HCT116 (cell line): Measurements from ENCODE around the gene COX8A. TPM values are rescaled to one million over a fixed set of nuclear protein-coding genes. Genes with fewer than 3 reads are reported as not detected.

Experiments used
- ATAC-seq: fragments of 200-7000 bp; cut with Tn5 transposase; 2 replicates; pipeline ENCODE4 v1.9.1; 2020; ENCODE audit warnings: mild to moderate bottlenecking, moderate library complexity
- BruUV-seq: library from RNA; stranded (reverse); fragments of 400-500 nt; replicated peaks from 2 replicates; lab custom pipeline; 2021; lab: Mats Ljungman, UMichigan
- CTCF ChIA-PET: fragments of 300-600 bp; sonication (Branson Sonifier 250); formaldehyde crosslinking; loops from one replicate; lab custom pipeline; 2021; ENCODE audit warnings: antibody characterized with exemption; lab: Charles Lee
- POLR2A ChIA-PET: fragments of 300-600, 350-600 bp; sonication (Branson Sonifier 250); formaldehyde crosslinking; loops from one replicate; lab custom pipeline; 2021; ENCODE audit warnings: antibody characterized with exemption; lab: Charles Lee
- RAD21 ChIA-PET, 2 experiments: fragments of 300-600 bp; sonication (Branson Sonifier 250); formaldehyde crosslinking; loops; one replicate each; lab custom pipeline; 2023; ENCODE audit warnings: low total read pairs in 2 of 2; ENCODE audit not compliant: uncharacterized antibody in 2 of 2, unreplicated experiment in 2 of 2, low non-redundant PET in 1 of 2; lab: Charles Lee
- DNase-seq: peaks from one replicate; pipeline ENCODE4 v3.0.0-alpha.2; 2010; ENCODE audit warnings: low read depth, low spot score
- H2AFZ ChIP-seq: fragments of 200-600 bp; shearing (Covaris generic), sonication (generic); 2 replicates; pipeline ENCODE4 v1.6.1; 2017; ENCODE audit warnings: low read depth, mixed run types, mixed read lengths, antibody characterized with exemption, low read length; ENCODE audit not compliant: poor library complexity, severe bottlenecking
- H3K27ac ChIP-seq: 2 replicates; pipeline ENCODE4 v1.5.1; 2012; ENCODE audit warnings: low read depth, low read length
- H3K27me3 ChIP-seq: fragments of 200-600 bp; sonication (generic); 2 replicates; pipeline ENCODE4 v1.6.1; 2016; ENCODE audit warnings: mixed run types, low read length, mixed read lengths; ENCODE audit not compliant: insufficient read depth
- H3K36me3 ChIP-seq, 2 experiments: fragments of 200-500 bp in 1 of 2; fragments of 200-600 bp in 1 of 2; sonication (Bioruptor generic) in 1 of 2; sonication (generic) in 1 of 2; 2 replicates each; pipeline versions ENCODE4 v1.5.1 to v1.6.1; 2014 to 2016; ENCODE audit warnings: low read length in 2 of 2, inconsistent platforms in 1 of 2, mixed read lengths in 1 of 2, mixed run types in 1 of 2; ENCODE audit not compliant: insufficient read depth in 2 of 2, control insufficient read depth in 1 of 2
- H3K4me1 ChIP-seq, 2 experiments: fragments of 200-600 bp in 1 of 2; sonication (generic) in 1 of 2; 2 replicates each; pipeline versions ENCODE4 v1.5.1 to v1.6.1; 2012 to 2017; ENCODE audit warnings: low read length in 2 of 2, inconsistent platforms in 1 of 2, mild to moderate bottlenecking in 1 of 2, mixed read lengths in 1 of 2, mixed run types in 1 of 2, moderate library complexity in 1 of 2; ENCODE audit not compliant: insufficient read depth in 2 of 2, control insufficient read depth in 1 of 2
- H3K4me2 ChIP-seq: fragments of 200-600 bp; sonication (generic); 2 replicates; pipeline ENCODE4 v1.6.1; 2017; ENCODE audit warnings: mixed run types, low read length, mixed read lengths
- H3K4me3 ChIP-seq, 2 experiments: fragments of 200-600 bp in 1 of 2; sonication (generic) in 1 of 2; replicated peaks in 1 of 2; 2 replicates each; pipeline ENCODE4 v1.5.1; 2011 to 2016; ENCODE audit warnings: low read length in 2 of 2, control low read depth in 1 of 2, low read depth in 1 of 2, mild to moderate bottlenecking in 1 of 2, mixed read lengths in 1 of 2, mixed run types in 1 of 2
- H3K79me2 ChIP-seq: fragments of 200-600 bp; sonication (generic); 2 replicates; pipeline ENCODE4 v1.6.1; 2017; ENCODE audit warnings: mild to moderate bottlenecking, mixed run types, low read length, moderate library complexity, mixed read lengths; ENCODE audit not compliant: insufficient read depth
- H3K9ac ChIP-seq: fragments of 200-600 bp; sonication (generic); 2 replicates; pipeline ENCODE4 v1.6.1; 2016; ENCODE audit warnings: low read length, mixed read lengths
- H3K9me2 ChIP-seq: fragments of 200-600 bp; sonication (generic), shearing (Covaris generic); 2 replicates; pipeline ENCODE4 v1.6.1; 2017; ENCODE audit warnings: mixed run types, mild to moderate bottlenecking, moderate library complexity; ENCODE audit not compliant: insufficient read depth
- H3K9me3 ChIP-seq, 2 experiments: fragments of 200-500 bp in 1 of 2; fragments of 200-600 bp in 1 of 2; sonication (Bioruptor generic) in 1 of 2; sonication (generic) in 1 of 2; 2 replicates each; pipeline ENCODE4 v1.6.1; 2014 to 2017; ENCODE audit warnings: low read length in 2 of 2, mixed read lengths in 2 of 2, inconsistent platforms in 1 of 2, low read depth in 1 of 2, mild to moderate bottlenecking in 1 of 2, mixed run types in 1 of 2, moderate library complexity in 1 of 2; ENCODE audit not compliant: control insufficient read depth in 1 of 2, insufficient read depth in 1 of 2
- H4K20me1 ChIP-seq: fragments of 200-600 bp; sonication (generic), shearing (Covaris generic); 2 replicates; pipeline ENCODE4 v1.6.1; 2017; ENCODE audit warnings: mixed run types, mild to moderate bottlenecking, moderate library complexity; ENCODE audit not compliant: insufficient read depth
- ATF3 ChIP-seq: IDR thresholded peaks from 2 replicates; pipeline ENCODE4 v1.6.1; 2012
- CEBPB ChIP-seq: IDR thresholded peaks from 2 replicates; pipeline ENCODE4 v1.6.1; 2012; ENCODE audit warnings: low read depth
- CTCF ChIP-seq, 3 experiments: fragments of 200-600 bp in 1 of 3; sonication (generic) in 1 of 3; IDR thresholded peaks in 2 of 3; conservative IDR thresholded peaks in 1 of 3; 2 replicates each; pipeline ENCODE4 v1.5.1; 2012 to 2017; ENCODE audit warnings: low read depth in 2 of 3, low read length in 2 of 3, antibody characterized with exemption in 1 of 3, borderline replicate concordance in 1 of 3, control low read depth in 1 of 3, mild to moderate bottlenecking in 1 of 3, mixed read lengths in 1 of 3, mixed run types in 1 of 3, moderate library complexity in 1 of 3; ENCODE audit not compliant: insufficient read depth in 1 of 3
- EZH2 ChIP-seq: fragments of 200-600 bp; sonication (generic); IDR thresholded peaks from 2 replicates; pipeline ENCODE4 v1.6.1; 2017; ENCODE audit warnings: antibody characterized with exemption, mixed run types
- EZH2phosphoT487 ChIP-seq: fragments of 200-600 bp; IDR thresholded peaks from 2 replicates; pipeline ENCODE4 v1.6.1; 2018; ENCODE audit warnings: antibody characterized with exemption, borderline replicate concordance
- FOSL1 ChIP-seq: IDR thresholded peaks from 2 replicates; pipeline ENCODE4 v1.6.1; 2012; ENCODE audit warnings: low read depth
- JUND ChIP-seq: IDR thresholded peaks from 2 replicates; pipeline ENCODE4 v1.6.1; 2012
- POLR2A ChIP-seq: IDR thresholded peaks from 2 replicates; pipeline ENCODE4 v1.7.0; 2011; ENCODE audit warnings: borderline replicate concordance; ENCODE audit not compliant: insufficient read depth, insufficient read length; ENCODE audit errors: extremely low read depth
- RAD21 ChIP-seq: IDR thresholded peaks from 2 replicates; pipeline ENCODE4 v1.6.1; 2012; ENCODE audit warnings: low read depth, mild to moderate bottlenecking
- REST ChIP-seq: IDR thresholded peaks from 2 replicates; pipeline ENCODE4 v1.6.1; 2012; ENCODE audit warnings: low read depth
- SIN3A ChIP-seq: IDR thresholded peaks from 2 replicates; pipeline ENCODE4 v1.6.1; 2012; ENCODE audit warnings: low read depth
- SRF ChIP-seq: IDR thresholded peaks from 2 replicates; pipeline ENCODE4 v1.6.1; 2012; ENCODE audit warnings: low read depth
- TCF7L2 ChIP-seq: IDR thresholded peaks from 2 replicates; pipeline ENCODE4 v1.7.0; 2011; ENCODE audit warnings: borderline replicate concordance, inconsistent platforms; ENCODE audit not compliant: insufficient read depth, insufficient read length; ENCODE audit errors: extremely low read depth
- ZBTB33 ChIP-seq: IDR thresholded peaks from 2 replicates; pipeline ENCODE4 v1.6.1; 2011; ENCODE audit warnings: mild to moderate bottlenecking, low read length, moderate library complexity; ENCODE audit not compliant: insufficient replicate concordance; ENCODE audit errors: extremely low read depth
- ZFX ChIP-seq: fragments of 450-650 bp; IDR thresholded peaks from 2 replicates; pipeline ENCODE4 v1.6.1; 2017
- ZNF274 ChIP-seq: fragments of 200-500 bp; sonication (Bioruptor generic); IDR thresholded peaks from 2 replicates; pipeline ENCODE4 v1.6.1; 2014; ENCODE audit warnings: mild to moderate bottlenecking, low read depth, low read length, inconsistent platforms
- intact Hi-C: fragments of 100-400 bp; cut with micrococcal nuclease; formaldehyde crosslinking; loops from 2 replicates; pipeline ENCODE4 v1.10.0; 2022
- total RNA-seq: library from RNA; stranded (reverse); gene quantifications from one replicate; pipeline ENCODE4 v1.2.1, GENCODE V29; 2021; ENCODE audit not compliant: unreplicated experiment

Gene COX8A
- total RNA-seq, 1 experiment from 2014 or later = 536 TPM

- no TSS peak for BruUV-seq
- H4K20me1 ChIP-seq = no peaks in the 10 kb centered on the region
- H3K27ac ChIP-seq = no peak overlapping the region; the same call in 1 of the 2 replicates
- H3K4me3 ChIP-seq = no peak overlapping the region
- H3K9me3 ChIP-seq = peaks cover 0 to 6% of the 10 kb centered on the region in 2 experiments; a peak in 1 of 4 replicates
- H3K79me2 ChIP-seq = 0 out of 2 replicates have a peak, but pooled peaks cover 3% of the 10 kb centered on the region
- TF ChIP-seq POLR2A (no peak), ATF3 (no peak), ZFX (no peak), EZH2 (no peak), RAD21 (no peak), FOSL1 (no peak), REST (no peak), CTCF (IDR thresholded peaks at IDR 0.05 in 2 of 3, conservative IDR thresholded peaks at IDR 0.05 in 1 of 3; ENCODE audit: borderline replicate concordance in 1 of 3, insufficient read depth in 1 of 3, low read depth in 2 of 3, low read length in 2 of 3) (no peak), SRF (no peak), EZH2phosphoT487 (no peak), TCF7L2 (no peak), ZNF274 (no peak), ZBTB33 (no peak), CEBPB (no peak), JUND (no peak), SIN3A (no peak)
- H2AFZ ChIP-seq = no peak overlapping the region
- H3K4me1 ChIP-seq = peaks cover 18 to 37% of the 10 kb centered on the region in 2 experiments
- intact Hi-C loops = loop anchor here (10.0 kb wide), 1 partner anchor 139 kb away; no protein-coding TSS in a partner anchor
- POLR2A ChIA-PET = no interaction called here
- peaks cover 0 to 6% of the 10 kb centered on the region in 2 experiments; a peak in 1 of 4 replicates for H3K36me3 ChIP-seq
- no peak overlapping the region for H3K4me2 ChIP-seq
- ATAC-seq = no peak
- H3K9ac ChIP-seq = no peak overlapping the region
- no peaks in the 10 kb centered on the region for H3K27me3 ChIP-seq
- CTCF ChIA-PET = no interaction called here
- no peak for DNase-seq
- RAD21 ChIA-PET = no interaction called here
- H3K9me2 ChIP-seq = no peaks in the 10 kb centered on the region
Observed at GRCh38 chr11:64005691-64006090, 31.3 kb downstream of the COX8A start.
